HL-60 (cell line): ENCODE results near the gene SNU13.

ENCODE experiments used
- DNase-seq, 2 experiments: peaks; one replicate each; pipeline ENCODE4 v3.0.0-alpha.2; 2010 to 2020; ENCODE audit warnings: low read depth in 1 of 2, low spot score in 1 of 2
- H3K27ac ChIP-seq: fragments of 250-450 bp; sonication (Bioruptor Pico); replicated peaks from 2 replicates; pipeline ENCODE4 v1.5.1; 2020; ENCODE audit warnings: mild to moderate bottlenecking, moderate library complexity
- H3K27me3 ChIP-seq: fragments of 250-450 bp; sonication (Bioruptor Pico); 2 replicates; pipeline ENCODE4 v1.5.1; 2021; ENCODE audit warnings: mild to moderate bottlenecking, moderate library complexity; ENCODE audit not compliant: insufficient read depth, poor library complexity, severe bottlenecking
- H3K4me3 ChIP-seq: replicated peaks from 2 replicates; pipeline ENCODE4 v1.5.1; 2011; ENCODE audit warnings: mild to moderate bottlenecking, control low read depth, low read length; ENCODE audit not compliant: insufficient read depth
- CTCF ChIP-seq: IDR thresholded peaks from one replicate; pipeline ENCODE4 v1.5.1; 2011; ENCODE audit warnings: low read length, control low read depth, inconsistent platforms; ENCODE audit not compliant: insufficient read depth
- GABPA ChIP-seq: IDR thresholded peaks from 2 replicates; pipeline ENCODE4 v1.6.1; 2012; ENCODE audit warnings: low read depth
- POLR2AphosphoS5 ChIP-seq: IDR thresholded peaks from 2 replicates; pipeline ENCODE4 v1.6.1; 2012; ENCODE audit warnings: low read depth
- REST ChIP-seq: IDR thresholded peaks from 2 replicates; pipeline ENCODE4 v1.6.1; 2012; ENCODE audit warnings: low read depth; ENCODE audit not compliant: insufficient replicate concordance
- SPI1 ChIP-seq: IDR thresholded peaks from 2 replicates; pipeline ENCODE4 v1.6.1; 2012; ENCODE audit warnings: low read depth, mild to moderate bottlenecking, borderline replicate concordance

The SNU13 gene

DNA sequence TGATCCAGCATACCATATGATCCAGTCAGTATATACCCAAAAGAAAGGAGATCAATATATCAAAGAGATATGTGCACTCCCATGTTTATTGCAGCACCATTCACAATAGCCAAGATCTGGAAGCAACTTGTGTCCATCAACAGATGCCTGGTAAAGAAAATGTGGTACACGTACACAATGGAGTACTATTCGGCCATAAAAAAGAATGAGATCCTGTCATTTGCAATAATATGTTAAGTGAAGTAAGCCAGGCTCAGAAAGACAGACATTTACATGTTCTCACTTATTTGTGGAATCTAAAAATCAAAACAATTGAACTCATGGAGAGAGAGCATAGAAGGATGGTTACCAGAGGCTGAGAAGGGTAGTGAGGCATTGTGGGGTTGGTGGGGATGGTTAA, 27.0 kb downstream of the SNU13 start:
- Histone ChIP-seq H3K4me3 (no peak overlapping the region), H3K27me3 (no peaks in the 10 kb centered on the region), H3K27ac (no peak overlapping the region)
- TF ChIP-seq CTCF = no peak
- no peak for TF ChIP-seq GABPA
- TF ChIP-seq POLR2AphosphoS5 = no peak
- TF ChIP-seq SPI1 = no peak
- TF ChIP-seq REST = no peak
- DNase-seq = no peak

GRCh38 chr22:41661088-41661487, 27.6 kb downstream of the SNU13 start:
- Histone ChIP-seq H3K4me3 (no peak overlapping the region), H3K27me3 (no peaks in the 10 kb centered on the region)
- TF ChIP-seq REST = no peak
- TF ChIP-seq SPI1 = no peak
- no peak for TF ChIP-seq CTCF
- no peak for TF ChIP-seq GABPA
- TF ChIP-seq POLR2AphosphoS5 = no peak

GRCh38 chr22:41660416-41660815, 28.3 kb downstream of the SNU13 start:
- Histone ChIP-seq H3K27ac (no peak overlapping the region), H3K4me3 (no peak overlapping the region), H3K27me3 (no peaks in the 10 kb centered on the region)
- TF ChIP-seq SPI1 (no peak), CTCF (no peak), POLR2AphosphoS5 (no peak), REST (no peak), GABPA (no peak)
- DNase-seq = no peak

More at GRCh38 chr22:41661088-41661487, 27.6 kb downstream of the SNU13 start:
- no peak for DNase-seq
- no peak overlapping the region for H3K27ac ChIP-seq
